PC-9 (cell line): ENCODE measurements around the gene PPP1CA. TPM values are rescaled to one million over a fixed set of nuclear protein-coding genes. Genes with fewer than 3 reads are reported as not detected.
A peak's percentile ranks its signal among the peaks of the same experiment; 100 is the strongest.

Source experiments
- BruUV-seq: library from RNA; stranded (reverse); fragments of 400-500 nt; replicated peaks from 2 replicates; lab custom pipeline; 2021; lab: Mats Ljungman, UMichigan
- CTCF ChIA-PET: fragments of 300-600 bp; sonication (Branson Sonifier 250); formaldehyde crosslinking; loops from one replicate; lab custom pipeline; 2022; ENCODE audit warnings: antibody characterized with exemption; lab: Charles Lee
- POLR2A ChIA-PET: fragments of 300-600 bp; sonication (Branson Sonifier 250); formaldehyde crosslinking; loops from one replicate; lab custom pipeline; 2022; ENCODE audit warnings: antibody characterized with exemption; ENCODE audit not compliant: unreplicated experiment; lab: Charles Lee
- DNase-seq, 2 experiments: peaks; one replicate each; pipeline versions ENCODE4 v3.0.0 to v3.0.0-alpha.2; 2015 to 2022; ENCODE audit warnings: mixed read lengths in 1 of 2
- H2AFZ ChIP-seq: fragments of 200-600 bp; sonication (generic); 2 replicates; pipeline ENCODE4 v1.8.1; 2017; ENCODE audit warnings: antibody characterized with exemption
- H3F3A ChIP-seq: fragments of 200-600 bp; sonication (generic); 2 replicates; pipeline ENCODE4 v1.8.1; 2017; ENCODE audit warnings: antibody characterized with exemption, mild to moderate bottlenecking, low read depth; ENCODE audit not compliant: insufficient read depth
- H3K27ac ChIP-seq: fragments of 200-600 bp; sonication (generic); 2 replicates; pipeline ENCODE4 v1.6.1; 2016; ENCODE audit warnings: mixed run types
- H3K27me3 ChIP-seq: fragments of 200-600 bp; sonication (generic); 2 replicates; pipeline ENCODE4 v1.6.1; 2016; ENCODE audit warnings: low read depth, mixed run types; ENCODE audit not compliant: insufficient read depth
- H3K36me3 ChIP-seq: fragments of 200-600 bp; sonication (generic); 2 replicates; pipeline ENCODE4 v1.6.1; 2016; ENCODE audit warnings: low read depth, mixed run types
- H3K4me1 ChIP-seq: fragments of 200-600 bp; sonication (generic); replicated peaks from 2 replicates; pipeline ENCODE4 v1.6.1; 2016; ENCODE audit warnings: mixed run types; ENCODE audit not compliant: insufficient read depth
- H3K4me2 ChIP-seq: fragments of 200-600 bp; sonication (generic); 2 replicates; pipeline ENCODE4 v1.6.1; 2017; ENCODE audit warnings: mixed run types
- H3K4me3 ChIP-seq: fragments of 200-600 bp; sonication (generic); 2 replicates; pipeline ENCODE4 v1.6.1; 2016; ENCODE audit warnings: mixed run types
- H3K79me2 ChIP-seq: fragments of 200-600 bp; sonication (generic); 2 replicates; pipeline ENCODE4 v1.6.1; 2017; ENCODE audit warnings: low read depth, mixed run types
- H3K9me2 ChIP-seq: fragments of 200-600 bp; sonication (generic); 2 replicates; pipeline ENCODE4 v1.8.1; 2017; ENCODE audit warnings: mild to moderate bottlenecking; ENCODE audit not compliant: insufficient read depth
- H3K9me3 ChIP-seq: fragments of 200-600 bp; sonication (generic); 2 replicates; pipeline ENCODE4 v1.8.1; 2016; ENCODE audit warnings: low read depth; ENCODE audit not compliant: insufficient read depth
- H4K20me1 ChIP-seq: fragments of 200-600 bp; sonication (generic); 2 replicates; pipeline ENCODE4 v1.8.1; 2017; ENCODE audit not compliant: insufficient read depth
- EZH2 ChIP-seq: fragments of 200-600 bp; sonication (generic); IDR thresholded peaks from 2 replicates; pipeline ENCODE4 v1.8.0; 2017; ENCODE audit warnings: antibody characterized with exemption, low read depth
- intact Hi-C: fragments of 100-400 bp; cut with micrococcal nuclease; formaldehyde crosslinking; loops from one replicate; pipeline ENCODE4 v1.10.0; 2022; ENCODE audit not compliant: unreplicated experiment
- total RNA-seq: library from RNA; stranded (reverse); gene quantifications from 2 replicates; pipeline ENCODE4 v1.2.3, GENCODE V29; 2021
- TF ChIP-seq, protein P1 (sequence below): fragments of 200-600 bp; sonication (generic); conservative IDR thresholded peaks from 2 replicates; pipeline ENCODE4 v1.6.1; 2017; ENCODE audit warnings: mixed run types, antibody characterized with exemption, mild to moderate bottlenecking, moderate library complexity

Gene PPP1CA
- total RNA-seq, 1 experiment from 2014 or later: 306 TPM

DNA sequence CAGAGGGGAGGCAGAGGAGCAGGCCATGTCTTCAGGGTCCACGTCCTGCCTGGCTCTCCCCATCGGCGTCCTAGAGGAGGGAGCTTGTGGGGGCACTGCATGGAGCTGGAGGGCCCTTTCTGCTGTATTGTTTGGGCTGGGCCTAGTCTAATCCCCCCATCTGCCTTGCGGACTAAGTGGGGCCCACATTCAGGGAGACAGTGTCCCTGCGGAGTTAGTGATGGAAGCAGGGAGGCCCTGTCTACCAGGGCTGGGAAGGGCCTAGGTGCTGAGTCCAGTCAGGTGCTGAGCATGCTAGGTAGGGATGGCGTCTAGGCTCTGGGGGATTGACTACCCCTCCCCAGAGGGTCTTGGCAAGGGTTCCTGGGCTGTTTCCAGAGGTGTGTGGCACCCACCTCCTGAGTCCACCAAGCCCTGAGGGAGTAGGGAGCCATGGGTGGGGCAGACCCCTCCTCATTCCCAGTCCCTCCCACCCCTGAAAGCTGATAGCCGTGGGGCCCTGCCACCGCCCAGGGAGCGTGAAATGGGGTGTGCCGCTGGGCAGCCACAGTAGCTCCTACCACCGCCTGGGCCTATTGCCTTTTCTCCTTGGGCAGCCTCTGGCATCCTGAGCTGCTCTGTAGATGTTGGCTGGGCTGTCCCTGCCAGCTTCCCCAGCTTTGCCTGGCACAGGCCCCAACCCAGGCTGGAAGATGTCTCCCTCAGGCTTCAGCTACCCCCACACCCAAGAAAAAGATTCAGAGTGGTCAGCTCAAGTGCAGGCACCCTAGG is 46.5 kb downstream of the PPP1CA start:
- Histone ChIP-seq H3K27me3 (no peaks in the 10 kb centered on the region), H3K4me3 (peak overlapping the region; percentile 38; the same call in 1 of the 2 replicates), H3K4me1 (peaks cover 79% of the 10 kb centered on the region), H4K20me1 (no peaks in the 10 kb centered on the region), H3K27ac (peak overlapping the region; percentile 90), H3K4me2 (peak overlapping the region; percentile 97), H3K9me2 (no peaks in the 10 kb centered on the region), H3K79me2 (peaks cover 29% of the 10 kb centered on the region), H3F3A (peaks cover 78% of the 10 kb centered on the region), H2AFZ (no peak overlapping the region), H3K36me3 (no peaks in the 10 kb centered on the region), H3K9me3 (no peaks in the 10 kb centered on the region)
- no TSS peak for BruUV-seq
- peak in 1 of 2 experiments; percentile 60 for DNase-seq
- POLR2A ChIA-PET: interaction anchor here (0.6 to 1.8 kb wide), 6 partner anchors 9 to 659 kb away, joined by 5 to 48 read pairs (median 8); no protein-coding TSS in a partner anchor
- TF ChIP-seq, protein P1, sequence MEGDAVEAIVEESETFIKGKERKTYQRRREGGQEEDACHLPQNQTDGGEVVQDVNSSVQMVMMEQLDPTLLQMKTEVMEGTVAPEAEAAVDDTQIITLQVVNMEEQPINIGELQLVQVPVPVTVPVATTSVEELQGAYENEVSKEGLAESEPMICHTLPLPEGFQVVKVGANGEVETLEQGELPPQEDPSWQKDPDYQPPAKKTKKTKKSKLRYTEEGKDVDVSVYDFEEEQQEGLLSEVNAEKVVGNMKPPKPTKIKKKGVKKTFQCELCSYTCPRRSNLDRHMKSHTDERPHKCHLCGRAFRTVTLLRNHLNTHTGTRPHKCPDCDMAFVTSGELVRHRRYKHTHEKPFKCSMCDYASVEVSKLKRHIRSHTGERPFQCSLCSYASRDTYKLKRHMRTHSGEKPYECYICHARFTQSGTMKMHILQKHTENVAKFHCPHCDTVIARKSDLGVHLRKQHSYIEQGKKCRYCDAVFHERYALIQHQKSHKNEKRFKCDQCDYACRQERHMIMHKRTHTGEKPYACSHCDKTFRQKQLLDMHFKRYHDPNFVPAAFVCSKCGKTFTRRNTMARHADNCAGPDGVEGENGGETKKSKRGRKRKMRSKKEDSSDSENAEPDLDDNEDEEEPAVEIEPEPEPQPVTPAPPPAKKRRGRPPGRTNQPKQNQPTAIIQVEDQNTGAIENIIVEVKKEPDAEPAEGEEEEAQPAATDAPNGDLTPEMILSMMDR: no peak
- no peak for TF ChIP-seq EZH2
- CTCF ChIA-PET: interaction anchor here (0.6 to 3.6 kb wide), 3 partner anchors 9 to 25 kb away, joined by 7 to 174 read pairs (median 9); no protein-coding TSS in a partner anchor
- intact Hi-C loops: no loop called here

DNA sequence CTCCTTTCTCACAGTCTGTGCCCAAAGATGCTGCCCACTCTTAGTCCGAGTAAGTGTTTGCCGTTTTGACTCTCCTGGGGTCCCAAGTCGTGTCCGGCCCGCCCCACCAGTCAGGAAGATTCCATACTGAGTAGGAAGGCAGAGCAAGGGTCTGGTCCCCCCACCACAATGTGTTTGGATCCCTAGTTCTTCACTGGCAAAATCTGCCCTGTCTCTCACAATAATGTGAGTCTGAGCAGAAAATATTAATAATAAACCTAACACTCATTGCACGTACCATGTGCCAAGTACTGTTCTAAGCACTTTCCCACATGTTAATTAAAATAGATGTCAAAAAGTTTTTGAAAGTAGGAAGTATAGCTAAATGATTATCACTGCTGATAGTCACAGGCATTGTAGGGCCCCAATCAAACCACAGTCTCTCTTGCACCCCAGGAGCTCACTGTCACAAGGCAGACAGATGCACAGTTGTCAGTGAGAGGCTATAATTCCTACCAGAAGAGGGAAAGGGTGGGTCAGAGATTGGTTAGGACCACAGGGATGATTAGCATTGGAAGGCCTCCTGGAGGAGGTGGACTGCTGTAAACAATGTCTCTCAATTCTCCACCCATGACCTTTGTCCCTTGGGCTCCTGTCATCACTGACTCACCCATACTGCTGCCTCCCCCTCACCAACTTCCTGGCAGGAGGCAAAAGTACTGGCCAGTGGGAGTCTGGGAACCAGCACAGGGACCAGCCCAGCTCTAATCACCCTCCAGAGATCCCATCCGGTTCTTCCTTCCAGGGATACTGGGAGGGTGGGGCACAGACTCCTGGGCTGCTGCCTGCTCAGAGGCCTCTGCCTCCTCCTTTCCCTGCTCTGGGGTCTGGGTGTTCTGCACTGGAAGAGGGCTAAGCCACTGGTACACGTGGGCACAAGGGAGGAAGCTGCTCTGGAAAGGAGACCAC is 47.3 kb downstream of the PPP1CA start:
- Histone ChIP-seq H3K4me2 (peak overlapping the region; percentile 97), H3K4me1 (peaks cover 78% of the 10 kb centered on the region), H3K79me2 (peaks cover 34% of the 10 kb centered on the region), H3K9me2 (no peaks in the 10 kb centered on the region), H3K36me3 (no peaks in the 10 kb centered on the region), H2AFZ (no peak overlapping the region), H4K20me1 (no peaks in the 10 kb centered on the region), H3F3A (peaks cover 77% of the 10 kb centered on the region), H3K9me3 (no peaks in the 10 kb centered on the region), H3K4me3 (peak overlapping the region; percentile 93), H3K27ac (peak overlapping the region; percentile 90), H3K27me3 (no peaks in the 10 kb centered on the region)
- DNase-seq: peak; percentile 83 to 97
- intact Hi-C loops: loop anchor here (5.0 kb wide), 2 partner anchors 113 to 303 kb away; partner anchors contain the start of gene TMEM134
- ChIA-PET POLR2A (interaction anchor here (0.6 to 1.8 kb wide), 16 partner anchors 8 to 918 kb away, joined by 3 to 22 read pairs (median 6); partner anchors contain the start of genes ACY3 and RAD9A), CTCF (interaction anchor here (0.7 to 4.1 kb wide), 4 partner anchors 8 to 47 kb away, joined by 4 to 55 read pairs (median 8); partner anchors contain the start of gene PPP1CA)
- BruUV-seq: TSS peak; percentile 93
- TF ChIP-seq, protein P1: peak; percentile 22; the same call in 1 of the 2 replicates
- TF ChIP-seq EZH2: no peak
